GM12892 (cell line): ENCODE measurements around the gene COL19A1.
"Not testable (repeated sequence)": the region's sequence is repeated elsewhere in the genome, so short reads cannot be mapped to it uniquely, and the experiment has no call there.

ENCODE experiments used
- DNase-seq: peaks from one replicate; pipeline ENCODE4 v3.0.0; 2011; ENCODE audit not compliant: insufficient read length
- FAIRE-seq: peaks from 2 replicates; lab custom pipeline; 2011; peaks lifted over from hg19 to GRCh38; lab: Jason Lieb, UNC
- POLR2A ChIP-seq: IDR thresholded peaks from 2 replicates; pipeline ENCODE4 v1.6.1; 2011; ENCODE audit warnings: low read depth, low read length, control low read depth
- POLR2AphosphoS5 ChIP-seq: IDR thresholded peaks from 2 replicates; pipeline ENCODE4 v1.6.1; 2011; ENCODE audit warnings: low read depth, low read length, control low read depth
- TAF1 ChIP-seq: IDR thresholded peaks from 2 replicates; pipeline ENCODE4 v1.6.1; 2011; ENCODE audit warnings: low read depth, mild to moderate bottlenecking, control low read depth, low read length, borderline replicate concordance

The COL19A1 gene

DNA sequence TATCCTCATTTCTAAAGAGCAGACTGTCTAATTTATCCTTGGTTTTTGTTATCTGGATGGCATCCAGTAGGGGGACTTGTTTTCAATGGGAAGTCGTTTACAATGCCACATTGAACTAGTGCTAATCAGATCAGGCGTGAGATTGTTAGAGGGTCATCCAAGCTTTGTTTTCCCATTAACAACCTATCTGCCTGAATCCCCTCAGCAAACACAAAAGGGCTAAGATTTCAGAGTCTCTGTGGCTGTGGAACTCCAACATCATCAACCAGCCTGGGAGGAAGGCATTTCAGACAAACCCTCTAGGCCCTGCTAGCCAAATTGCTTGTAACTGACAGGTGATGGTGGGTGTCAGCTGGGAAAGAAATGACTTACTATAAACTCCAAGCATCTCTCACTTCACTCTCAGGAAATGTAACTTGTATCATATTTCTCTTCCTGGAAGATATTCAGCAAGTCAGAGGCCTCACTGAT is 47.7 kb downstream of the COL19A1 start:
- no peak for DNase-seq
- TF ChIP-seq POLR2AphosphoS5 (no peak), TAF1 (no peak), POLR2A (no peak)
- no peak for FAIRE-seq

DNA sequence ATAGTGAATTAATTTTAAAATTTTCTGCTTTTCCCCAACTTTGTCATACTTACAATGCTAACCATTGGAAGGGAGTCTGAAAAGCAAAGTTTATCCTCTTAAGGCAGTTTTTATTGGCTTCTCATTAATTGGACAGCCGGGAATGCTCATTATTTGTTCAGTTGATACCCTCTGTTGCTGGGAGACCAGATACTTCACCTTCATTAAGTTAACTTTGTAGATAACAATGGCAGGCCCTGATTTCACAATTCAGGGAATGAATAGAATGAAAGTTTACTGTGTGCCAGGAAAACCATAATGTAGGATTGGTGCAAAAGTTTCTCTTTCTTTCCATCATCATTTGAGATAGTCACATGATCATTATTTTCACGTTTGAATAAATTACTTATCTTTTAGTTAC is 49.0 kb downstream of the COL19A1 start:
- FAIRE-seq: no peak
- TF ChIP-seq POLR2AphosphoS5: no peak
- no peak for TF ChIP-seq POLR2A
- no peak for TF ChIP-seq TAF1
- no peak for DNase-seq

DNA sequence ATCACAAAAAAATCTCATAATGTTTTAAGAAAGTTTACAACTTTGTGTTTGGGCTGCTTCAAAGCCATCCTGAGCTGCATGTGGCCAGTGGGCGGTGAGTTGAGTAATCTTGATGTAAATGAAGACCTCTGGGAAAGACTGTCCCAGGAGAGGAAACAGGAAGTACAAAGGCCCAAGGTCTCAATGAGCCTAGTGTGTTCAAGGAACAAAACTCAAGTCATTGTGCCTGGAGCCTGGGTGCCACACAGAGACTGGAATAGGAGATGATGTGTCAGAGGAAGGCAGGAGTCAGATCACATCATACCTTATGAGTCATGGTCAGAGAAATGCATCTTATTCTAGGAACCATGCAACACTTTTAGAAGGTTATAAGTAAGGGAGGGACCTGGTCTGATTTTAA is 51.5 kb downstream of the COL19A1 start:
- no peak for DNase-seq
- FAIRE-seq: peak; percentile 36
- TF ChIP-seq POLR2AphosphoS5: no peak
- TF ChIP-seq POLR2A: no peak
- TF ChIP-seq TAF1: no peak

DNA sequence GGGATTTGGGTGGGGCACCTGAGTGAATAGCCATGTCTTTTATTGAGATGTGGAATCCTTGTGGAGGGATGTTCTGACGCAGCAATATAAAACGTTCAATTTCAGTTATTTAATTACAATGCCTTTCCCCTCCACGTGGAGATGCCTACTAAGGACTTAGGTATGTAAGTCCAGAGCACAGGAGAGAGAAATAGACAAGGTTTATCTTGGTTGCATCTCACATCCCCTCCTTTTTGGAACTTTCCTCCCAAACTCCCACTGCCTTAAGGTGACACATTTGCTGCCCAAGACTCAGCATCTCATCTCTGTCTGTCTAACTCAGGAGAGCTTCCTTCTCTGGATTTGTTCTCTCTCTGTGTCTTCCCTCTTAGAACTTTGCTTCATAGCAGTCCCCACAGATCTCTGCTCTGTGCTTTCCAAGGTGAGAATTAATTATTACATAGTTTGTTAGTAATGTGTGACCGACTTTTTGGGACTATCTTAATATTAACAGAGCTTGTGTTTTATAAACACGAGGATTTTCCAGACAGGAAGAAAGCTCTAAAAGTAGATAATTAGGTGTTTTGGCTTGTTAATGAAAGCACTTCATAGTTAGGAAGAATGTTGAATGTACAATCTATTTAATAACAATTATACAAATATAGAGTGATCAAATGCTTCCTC is 52.6 kb downstream of the COL19A1 start:
- no peak for FAIRE-seq
- TF ChIP-seq POLR2AphosphoS5 (no peak), POLR2A (no peak), TAF1 (no peak)
- DNase-seq: no peak

DNA sequence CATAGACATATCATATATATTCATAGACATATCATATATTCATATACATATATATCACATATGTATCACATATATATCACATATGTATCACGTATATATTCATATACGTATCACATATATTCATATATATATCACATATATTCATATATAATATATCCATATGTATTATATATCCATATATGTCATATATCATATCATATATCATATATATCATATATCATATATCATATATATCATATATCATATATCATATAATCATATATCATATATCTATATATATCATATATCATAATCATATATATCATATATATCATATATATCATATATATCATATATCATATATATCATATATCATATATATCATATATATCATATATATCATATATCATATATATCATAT is 54.7 kb downstream of the COL19A1 start:
- FAIRE-seq, DNase-seq: not testable (repeated sequence)

DNA sequence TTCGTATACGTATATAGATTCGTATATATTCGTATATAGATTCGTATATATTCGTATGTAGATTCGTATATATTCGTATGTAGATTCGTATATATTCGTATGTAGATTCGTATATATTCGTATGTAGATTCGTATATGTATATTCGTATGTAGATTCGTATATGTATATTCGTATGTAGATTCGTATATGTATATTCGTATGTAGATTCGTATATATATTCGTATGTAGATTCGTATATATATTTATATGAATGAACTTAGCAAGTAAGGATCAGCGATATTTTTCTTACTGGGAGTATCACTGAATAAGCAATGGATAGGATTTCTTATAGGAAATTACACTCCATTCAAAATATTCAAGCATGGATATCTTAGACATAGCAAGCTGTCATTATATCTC is 55.3 kb downstream of the COL19A1 start:
- DNase-seq, FAIRE-seq: not testable (repeated sequence)

DNA sequence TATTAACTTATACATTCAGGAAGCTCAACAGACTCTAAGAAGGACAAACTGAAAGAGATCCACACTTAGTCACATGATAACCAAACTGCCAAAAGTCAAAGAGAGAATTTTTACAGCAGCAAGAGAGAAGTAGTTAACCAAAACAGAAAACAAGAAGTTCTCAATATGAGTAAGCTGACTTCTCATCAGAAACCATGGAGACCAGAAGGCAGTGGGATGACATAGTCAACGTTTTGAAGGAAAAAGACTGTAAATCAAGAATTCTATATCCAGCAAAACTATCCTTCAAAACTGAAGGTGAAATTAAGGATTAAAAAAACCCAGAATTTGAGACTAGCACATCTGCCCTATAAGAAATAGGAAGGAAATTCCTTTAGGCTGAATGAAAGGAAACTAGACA is 60.4 kb downstream of the COL19A1 start:
- no peak for DNase-seq
- no peak for FAIRE-seq

DNA sequence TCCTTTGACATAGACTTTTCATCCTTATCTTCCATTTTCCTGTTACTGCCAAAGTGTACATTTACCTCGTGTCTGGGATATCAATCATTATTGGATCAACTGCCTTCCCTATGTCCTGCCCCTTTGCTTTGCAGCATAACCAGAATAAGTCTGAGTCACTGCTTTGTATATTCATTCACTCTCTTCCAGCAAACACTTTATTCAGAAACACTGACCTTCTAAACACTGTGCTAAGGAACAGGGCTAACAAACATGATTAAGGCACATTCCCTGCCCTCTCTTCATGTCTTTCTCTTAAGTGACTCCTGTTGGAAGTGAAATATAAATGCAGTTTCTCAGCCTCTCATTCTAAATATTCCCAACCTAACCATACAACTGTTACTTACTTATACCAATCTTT is 66.9 kb downstream of the COL19A1 start:
- no peak for TF ChIP-seq POLR2A
- no peak for TF ChIP-seq POLR2AphosphoS5
- TF ChIP-seq TAF1: no peak
- DNase-seq (no peak), FAIRE-seq (peak; percentile 78)

More for the DNA sequence above, 60.4 kb downstream of the COL19A1 start:
- TF ChIP-seq POLR2AphosphoS5 (no peak), TAF1 (no peak), POLR2A (no peak)

DNA sequence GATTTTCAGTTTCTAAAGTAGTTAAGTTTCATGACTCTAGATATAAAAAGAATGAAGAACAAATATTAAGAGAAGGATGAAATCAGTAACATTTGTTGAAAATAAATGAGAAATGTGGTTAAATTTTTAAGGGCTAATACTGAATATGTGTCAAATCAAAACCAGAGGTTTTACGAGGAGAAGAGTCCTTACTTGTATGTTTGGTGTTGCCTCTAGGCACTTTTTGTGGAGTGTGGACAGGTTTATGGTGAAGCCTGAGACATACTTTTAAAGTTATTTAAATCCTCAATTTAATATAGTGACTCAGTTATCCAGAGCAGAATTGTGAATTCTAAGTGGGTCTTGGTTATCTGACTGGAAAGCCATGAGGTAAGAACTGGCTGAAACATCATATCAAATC is 68.7 kb downstream of the COL19A1 start:
- DNase-seq (no peak), FAIRE-seq (no peak)
- TF ChIP-seq TAF1 (no peak), POLR2A (no peak), POLR2AphosphoS5 (no peak)

DNA sequence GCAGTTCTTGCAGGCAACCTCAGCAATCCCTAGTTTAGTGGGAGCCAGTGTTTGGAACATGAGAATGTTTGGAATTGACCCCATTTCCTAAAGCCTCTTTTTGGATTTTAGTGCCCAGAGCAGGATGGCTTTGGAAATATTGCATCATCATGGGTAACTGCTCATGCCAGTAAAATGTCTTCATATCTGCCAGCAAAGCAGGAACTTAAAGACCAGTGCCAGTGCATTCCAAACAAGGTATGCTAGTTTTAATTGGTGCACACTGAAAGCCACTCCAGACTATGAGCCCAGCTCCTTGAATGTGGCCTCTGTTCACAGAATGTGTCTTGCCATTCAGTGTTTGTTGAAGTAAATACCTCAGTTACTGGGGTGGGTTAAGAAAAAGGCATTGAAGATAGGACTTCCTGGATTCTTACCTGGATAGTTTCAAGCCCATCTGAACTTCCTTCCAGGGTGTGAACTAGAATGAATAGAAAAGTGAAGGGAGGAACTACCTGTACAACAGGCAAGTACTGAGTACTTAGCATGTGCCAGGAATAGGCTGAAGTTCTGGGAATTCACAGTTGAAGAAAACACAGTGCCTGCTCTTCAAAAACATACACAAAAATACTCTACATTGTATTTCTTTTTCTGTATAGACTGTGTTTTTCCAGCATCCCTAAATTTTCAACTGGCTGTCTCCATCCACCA is 70.5 kb downstream of the COL19A1 start:
- DNase-seq (no peak), FAIRE-seq (no peak)
- TF ChIP-seq TAF1: no peak
- TF ChIP-seq POLR2A: no peak
- TF ChIP-seq POLR2AphosphoS5: no peak

DNA sequence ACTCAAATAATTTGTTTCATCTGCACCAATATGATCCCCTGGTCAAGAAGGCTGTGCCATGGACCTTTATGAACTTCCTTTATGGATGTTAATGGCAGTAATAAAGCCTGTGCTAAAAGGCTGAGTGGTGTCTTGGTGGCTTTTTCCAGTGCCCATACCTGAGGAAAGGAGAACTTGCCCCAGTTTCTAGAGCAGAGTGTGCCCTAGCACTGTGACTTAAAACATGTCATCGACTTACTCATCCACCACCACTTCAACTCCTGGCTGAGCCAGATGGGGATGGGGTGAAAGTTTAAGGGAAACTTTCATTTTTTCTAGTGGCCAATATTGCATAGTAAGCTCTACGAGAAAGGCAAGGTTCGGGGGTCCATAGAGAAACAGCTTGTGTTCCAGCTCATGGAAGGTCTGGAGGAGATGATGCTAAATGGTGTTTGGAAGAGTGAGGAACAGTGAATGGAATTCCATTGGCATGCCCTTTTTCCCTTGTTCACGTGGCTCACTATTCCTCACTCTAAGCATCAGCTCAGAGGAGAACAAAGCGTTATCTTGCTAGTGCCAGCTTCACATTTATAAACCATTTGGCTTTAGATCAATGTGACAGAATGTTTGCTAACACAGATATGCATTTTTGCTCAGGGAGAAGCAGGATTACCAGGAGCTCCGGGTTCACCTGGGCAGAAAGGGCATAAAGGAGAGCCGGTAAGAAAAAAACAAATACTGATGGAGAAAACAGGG is 71.2 kb downstream of the COL19A1 start:
- DNase-seq: no peak
- no peak for TF ChIP-seq TAF1
- no peak for TF ChIP-seq POLR2A
- no peak for TF ChIP-seq POLR2AphosphoS5
- FAIRE-seq: no peak

DNA sequence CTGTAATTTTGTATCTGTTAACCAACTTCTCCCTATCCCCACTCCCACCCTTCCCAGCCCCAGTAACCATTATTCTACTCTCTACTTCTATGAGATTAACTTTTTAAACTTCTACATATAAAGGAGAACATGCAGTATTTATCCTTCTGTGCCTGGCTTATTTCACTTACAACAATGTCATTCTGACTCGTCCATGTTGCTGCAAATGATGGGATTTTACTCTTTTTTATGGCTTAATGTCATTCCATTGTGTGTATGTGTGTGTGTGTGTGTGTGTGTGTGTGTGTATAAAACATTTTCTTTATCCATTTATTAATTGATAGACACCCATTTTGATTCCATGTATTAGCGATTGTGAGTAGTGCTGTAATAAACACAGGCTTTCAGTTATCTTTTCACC is 76.1 kb downstream of the COL19A1 start:
- no peak for FAIRE-seq
- no peak for DNase-seq
- TF ChIP-seq POLR2AphosphoS5 (no peak), POLR2A (no peak), TAF1 (no peak)
